Activated CD8-positive, alpha-beta T cell treated with anti-CD3 and anti-CD28 coated beads for 36 hours (primary cell): ENCODE data around the gene IL31RA. TPM values are rescaled to one million over a fixed set of nuclear protein-coding genes. Genes with fewer than 3 reads are reported as not detected.

ENCODE experiments used
- ATAC-seq: fragments of 200-7000 bp; cut with Tn5 transposase; one replicate; pipeline ENCODE4 v1.10.0; 2021; ENCODE audit warnings: mild to moderate bottlenecking, moderate library complexity
- CTCF ChIA-PET: fragments of 350-600 bp; sonication (Branson Sonifier 250); formaldehyde crosslinking; loops from one replicate; lab custom pipeline; 2021; ENCODE audit warnings: antibody characterized with exemption; lab: Charles Lee
- POLR2A ChIA-PET: fragments of 350-600 bp; sonication (Branson Sonifier 250); formaldehyde crosslinking; loops from one replicate; lab custom pipeline; 2021; ENCODE audit warnings: antibody characterized with exemption; lab: Charles Lee
- DNase-seq: peaks from one replicate; pipeline ENCODE4 v3.0.0-alpha.2; 2020
- H3K27ac Mint-ChIP-seq: one replicate; pipeline ENCODE4 v1.8.0; 2021; ENCODE audit warnings: mild to moderate bottlenecking, mixed read lengths
- H3K27me3 Mint-ChIP-seq: one replicate; pipeline ENCODE4 v1.8.0; 2021; ENCODE audit warnings: mixed read lengths
- H3K36me3 Mint-ChIP-seq: one replicate; pipeline ENCODE4 v1.8.0; 2021; ENCODE audit warnings: low read depth, mixed read lengths
- H3K4me1 Mint-ChIP-seq: one replicate; pipeline ENCODE4 v1.8.0; 2021; ENCODE audit warnings: low read depth, mixed read lengths
- H3K4me3 Mint-ChIP-seq: one replicate; pipeline ENCODE4 v1.8.0; 2021; ENCODE audit warnings: mild to moderate bottlenecking, moderate library complexity, mixed read lengths
- H3K9me3 Mint-ChIP-seq: one replicate; pipeline ENCODE4 v1.8.0; 2021; ENCODE audit warnings: mixed read lengths
- intact Hi-C: fragments of 100-400 bp; cut with micrococcal nuclease; formaldehyde crosslinking; loops from one replicate; pipeline ENCODE4 v1.10.0; 2022
- total RNA-seq, 2 experiments: library from RNA; stranded (reverse); gene quantifications; one replicate each; pipeline ENCODE4 v1.2.3, GENCODE V29; 2021
- TF ChIP-seq, protein P1 (sequence below): fragments of 200-600 bp; IDR thresholded peaks from one replicate; pipeline ENCODE4 v1.8.0; 2022; ENCODE audit warnings: antibody characterized with exemption, mild to moderate bottlenecking

Gene IL31RA
- total RNA-seq, 2 experiments from 2014 or later, result not detected

DNA sequence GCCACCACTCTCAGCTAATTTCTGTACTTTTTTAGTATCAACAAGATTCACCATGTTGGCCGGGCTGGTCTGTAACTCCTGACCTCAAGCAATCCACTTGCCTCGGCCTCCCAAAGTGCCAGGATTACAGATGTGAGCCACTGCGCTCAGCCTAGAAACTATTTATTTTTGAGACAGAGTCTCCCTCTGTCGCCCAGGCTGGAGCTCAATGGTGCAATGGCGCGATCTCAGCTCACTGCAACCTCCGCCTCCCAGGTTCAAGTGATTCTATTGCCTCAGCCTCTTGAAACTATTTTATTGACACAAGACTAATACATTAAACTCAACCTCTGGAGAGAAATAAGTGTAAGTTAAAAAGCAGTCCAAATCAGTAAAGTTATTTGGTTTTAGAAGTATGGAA lies 109.6 kb downstream of the IL31RA start:
- H3K27me3 Mint-ChIP-seq, result no peaks in the 10 kb centered on the region
- H3K27ac Mint-ChIP-seq, result no peak overlapping the region
- peaks cover 12% of the 10 kb centered on the region for H3K4me1 Mint-ChIP-seq
- ATAC-seq (no peak), DNase-seq (no peak)
- ChIA-PET POLR2A (interaction anchor here (1.0 kb wide), 1 partner anchor 10 kb away, joined by 3 read pairs; no protein-coding TSS in a partner anchor), CTCF (interaction anchor here (2.1 kb wide), 1 partner anchor 9 kb away, joined by 6 read pairs; no protein-coding TSS in a partner anchor)
- no peaks in the 10 kb centered on the region for H3K9me3 Mint-ChIP-seq
- peaks cover 34% of the 10 kb centered on the region for H3K36me3 Mint-ChIP-seq
- no peak overlapping the region for H3K4me3 Mint-ChIP-seq
- TF ChIP-seq, protein P1, sequence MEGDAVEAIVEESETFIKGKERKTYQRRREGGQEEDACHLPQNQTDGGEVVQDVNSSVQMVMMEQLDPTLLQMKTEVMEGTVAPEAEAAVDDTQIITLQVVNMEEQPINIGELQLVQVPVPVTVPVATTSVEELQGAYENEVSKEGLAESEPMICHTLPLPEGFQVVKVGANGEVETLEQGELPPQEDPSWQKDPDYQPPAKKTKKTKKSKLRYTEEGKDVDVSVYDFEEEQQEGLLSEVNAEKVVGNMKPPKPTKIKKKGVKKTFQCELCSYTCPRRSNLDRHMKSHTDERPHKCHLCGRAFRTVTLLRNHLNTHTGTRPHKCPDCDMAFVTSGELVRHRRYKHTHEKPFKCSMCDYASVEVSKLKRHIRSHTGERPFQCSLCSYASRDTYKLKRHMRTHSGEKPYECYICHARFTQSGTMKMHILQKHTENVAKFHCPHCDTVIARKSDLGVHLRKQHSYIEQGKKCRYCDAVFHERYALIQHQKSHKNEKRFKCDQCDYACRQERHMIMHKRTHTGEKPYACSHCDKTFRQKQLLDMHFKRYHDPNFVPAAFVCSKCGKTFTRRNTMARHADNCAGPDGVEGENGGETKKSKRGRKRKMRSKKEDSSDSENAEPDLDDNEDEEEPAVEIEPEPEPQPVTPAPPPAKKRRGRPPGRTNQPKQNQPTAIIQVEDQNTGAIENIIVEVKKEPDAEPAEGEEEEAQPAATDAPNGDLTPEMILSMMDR, result no peak
- intact Hi-C loops, result no loop called here

DNA sequence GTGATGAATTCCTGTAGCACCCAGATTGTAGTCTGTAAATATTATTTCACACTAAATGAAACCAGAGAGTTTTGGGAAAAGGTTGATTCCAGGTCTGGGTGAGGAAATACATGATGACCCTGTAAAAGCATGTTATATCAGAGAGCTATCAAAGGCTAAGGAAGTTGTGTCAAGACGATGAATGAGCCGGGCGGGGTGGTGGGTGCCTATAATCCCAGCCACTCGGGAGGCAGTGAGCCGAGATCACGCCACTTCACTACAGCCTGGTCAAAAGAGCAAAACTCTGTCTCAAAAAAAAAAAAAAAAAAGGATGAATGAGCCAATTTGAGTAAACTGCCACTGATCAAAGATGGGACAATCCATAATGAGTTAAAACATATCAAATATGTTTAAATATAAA lies 114.4 kb downstream of the IL31RA start:
- Mint-ChIP-seq H3K9me3 (no peaks in the 10 kb centered on the region), H3K4me3 (no peak overlapping the region), H3K27me3 (no peaks in the 10 kb centered on the region), H3K4me1 (peaks cover 21% of the 10 kb centered on the region), H3K27ac (no peak overlapping the region), H3K36me3 (peaks cover 33% of the 10 kb centered on the region)
- TF ChIP-seq, protein P1, result no peak
- intact Hi-C loops, result no loop called here
- ATAC-seq, result no peak
- POLR2A ChIA-PET, result no interaction called here
- no peak for DNase-seq
- CTCF ChIA-PET, result no interaction called here

DNA sequence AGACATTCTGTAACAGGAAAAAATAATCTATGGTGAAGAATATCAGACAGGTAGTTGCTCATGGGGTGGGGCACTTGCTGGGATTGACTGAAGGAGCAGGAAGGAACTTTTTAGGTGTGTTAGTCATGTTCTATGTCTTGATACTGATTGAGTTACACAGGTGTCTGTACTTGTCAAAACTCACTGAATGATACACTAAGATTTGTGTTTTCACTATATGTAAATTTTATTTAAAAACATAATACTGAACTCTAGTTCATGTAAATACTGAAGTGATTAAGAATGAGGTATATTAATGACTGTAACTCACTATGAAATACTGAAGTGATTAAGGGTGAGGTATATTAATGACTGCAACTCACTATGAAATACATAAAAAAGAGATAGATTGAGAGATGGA lies 115.1 kb downstream of the IL31RA start:
- Mint-ChIP-seq H3K4me1 (peaks cover 25% of the 10 kb centered on the region), H3K36me3 (peaks cover 32% of the 10 kb centered on the region), H3K27ac (peak overlapping the region; percentile 6), H3K4me3 (no peak overlapping the region), H3K27me3 (no peaks in the 10 kb centered on the region), H3K9me3 (no peaks in the 10 kb centered on the region)
- POLR2A ChIA-PET, result no interaction called here
- CTCF ChIA-PET, result no interaction called here
- ATAC-seq (no peak), DNase-seq (no peak)
- TF ChIP-seq, protein P1, result no peak
- intact Hi-C loops, result no loop called here

DNA sequence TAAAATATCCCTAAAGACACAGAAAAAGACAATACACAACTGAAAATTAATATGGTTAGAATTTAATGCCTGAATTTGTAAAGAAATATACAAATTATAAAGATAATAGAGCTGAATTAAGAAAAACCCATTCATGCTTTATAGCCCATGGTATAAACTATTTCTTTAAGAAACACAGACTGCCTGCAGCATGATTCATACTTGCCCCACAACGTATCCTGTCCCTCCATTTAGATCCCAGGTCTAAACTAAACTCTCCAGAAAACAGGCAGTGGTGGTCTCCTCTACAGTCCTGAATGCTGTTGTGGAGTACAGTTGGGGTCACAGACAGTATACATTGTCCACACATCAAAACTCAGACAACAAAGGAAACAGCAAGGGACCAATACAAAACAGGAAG lies 118.8 kb downstream of the IL31RA start:
- Mint-ChIP-seq H3K4me3 (no peak overlapping the region), H3K27ac (peak overlapping the region; percentile 64), H3K36me3 (peaks cover 37% of the 10 kb centered on the region), H3K9me3 (no peaks in the 10 kb centered on the region), H3K27me3 (no peaks in the 10 kb centered on the region), H3K4me1 (peaks cover 37% of the 10 kb centered on the region)
- POLR2A ChIA-PET, result no interaction called here
- CTCF ChIA-PET, result interaction anchor here (0.6 to 1.4 kb wide), 3 partner anchors 10 to 519 kb away, joined by 3 to 6 read pairs (median 3); no protein-coding TSS in a partner anchor
- no peak for ATAC-seq
- intact Hi-C loops, result no loop called here
- TF ChIP-seq, protein P1, result no peak
- DNase-seq, result no peak

Other genes with a start within 250 kb of the IL31RA start
- gene SLC38A9, start 139.0 kb upstream of the IL31RA start, total RNA-seq, result 10 to 100 TPM; 11.4 to 12.0 TPM
- not detected for gene DDX4, start 113.3 kb upstream of the IL31RA start, total RNA-seq
- gene IL6ST, start 143.6 kb downstream of the IL31RA start, total RNA-seq, result 10 to 100 TPM; 31.4 to 35.3 TPM